GM19467 (cell line): ENCODE data around the gene TMEM52.
"Not testable (repeated sequence)": the region's sequence is repeated elsewhere in the genome, so short reads cannot be mapped to it uniquely, and the experiment has no call there.

ENCODE experiments used
- ATAC-seq: cut with Tn5 transposase; IDR thresholded peaks from one replicate; pipeline ENCODE4 v1.9.1; 2021; ENCODE audit warnings: mild to moderate bottlenecking, moderate library complexity; ENCODE audit not compliant: unreplicated experiment

TMEM52 gene

DNA sequence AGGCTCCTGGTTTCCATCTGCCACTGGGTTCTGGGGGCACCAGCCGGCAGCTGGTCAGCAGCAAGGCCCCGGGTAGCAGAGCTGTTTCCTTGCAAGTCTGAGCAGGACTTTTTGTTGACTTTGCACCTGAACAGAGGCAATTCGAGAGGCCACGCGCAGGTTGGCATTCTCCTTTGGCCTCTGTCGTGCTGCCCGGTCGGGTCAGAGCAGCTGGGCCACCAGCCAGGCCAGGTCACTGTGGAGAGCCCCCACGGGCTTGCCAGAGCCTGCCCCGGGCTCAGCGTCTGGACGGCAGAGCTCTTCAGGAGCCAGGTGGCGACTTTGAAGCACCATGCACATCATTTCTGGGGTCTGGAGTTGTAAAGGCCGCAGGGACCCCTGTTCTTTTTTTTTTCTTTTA, 28.4 kb upstream of the TMEM52 start:
- ATAC-seq = no peak

DNA sequence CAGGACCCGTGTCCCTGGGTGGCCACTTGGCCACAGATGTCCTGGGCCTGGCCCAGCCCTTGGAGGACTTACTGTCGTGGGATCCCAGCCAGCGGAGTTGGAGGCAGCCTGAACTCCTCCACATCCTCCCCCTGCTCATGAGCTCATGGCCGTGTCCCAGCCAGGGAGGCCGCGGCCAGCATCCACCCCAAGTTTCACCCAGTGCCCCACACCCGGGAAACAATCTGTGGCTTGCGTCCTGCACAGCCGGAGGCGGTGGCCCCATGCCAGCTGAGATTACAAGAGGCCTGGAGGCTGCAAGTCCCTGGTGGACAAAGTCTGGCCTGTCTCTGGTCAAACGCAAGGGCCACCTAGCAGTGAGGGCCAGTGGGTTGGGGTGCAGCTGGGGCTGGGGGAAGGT, 27.5 kb upstream of the TMEM52 start:
- ATAC-seq = no peak

DNA sequence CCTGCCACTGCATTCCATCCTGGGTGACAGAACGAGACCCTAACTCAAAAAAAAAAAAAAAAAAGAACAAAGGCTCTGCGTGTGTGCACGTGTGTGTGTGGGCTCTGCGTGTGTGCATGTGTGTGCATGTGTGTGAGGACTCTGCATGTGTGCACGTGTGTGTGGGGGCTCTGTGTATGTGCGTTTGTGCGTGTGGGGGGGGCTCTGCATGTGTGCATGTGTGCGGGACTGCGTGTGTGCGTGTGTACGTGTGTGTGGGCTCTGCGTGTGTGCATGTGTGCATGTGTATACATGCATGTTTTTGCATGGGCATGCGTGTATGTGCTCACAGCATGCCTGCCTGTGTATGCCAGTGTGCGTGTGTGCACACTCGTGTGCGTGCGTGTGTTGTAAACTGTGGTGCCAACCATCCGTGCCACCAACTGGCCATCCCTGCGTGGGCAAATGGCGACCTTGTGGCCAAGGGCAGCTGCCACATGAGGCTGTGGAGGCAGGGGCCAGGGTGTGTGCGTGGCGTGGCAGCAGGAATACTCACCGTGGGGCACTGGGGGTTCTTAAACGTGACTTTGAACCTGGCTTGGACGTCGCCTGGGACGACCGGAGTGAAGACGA, 26.8 kb upstream of the TMEM52 start:
- ATAC-seq = no peak

DNA sequence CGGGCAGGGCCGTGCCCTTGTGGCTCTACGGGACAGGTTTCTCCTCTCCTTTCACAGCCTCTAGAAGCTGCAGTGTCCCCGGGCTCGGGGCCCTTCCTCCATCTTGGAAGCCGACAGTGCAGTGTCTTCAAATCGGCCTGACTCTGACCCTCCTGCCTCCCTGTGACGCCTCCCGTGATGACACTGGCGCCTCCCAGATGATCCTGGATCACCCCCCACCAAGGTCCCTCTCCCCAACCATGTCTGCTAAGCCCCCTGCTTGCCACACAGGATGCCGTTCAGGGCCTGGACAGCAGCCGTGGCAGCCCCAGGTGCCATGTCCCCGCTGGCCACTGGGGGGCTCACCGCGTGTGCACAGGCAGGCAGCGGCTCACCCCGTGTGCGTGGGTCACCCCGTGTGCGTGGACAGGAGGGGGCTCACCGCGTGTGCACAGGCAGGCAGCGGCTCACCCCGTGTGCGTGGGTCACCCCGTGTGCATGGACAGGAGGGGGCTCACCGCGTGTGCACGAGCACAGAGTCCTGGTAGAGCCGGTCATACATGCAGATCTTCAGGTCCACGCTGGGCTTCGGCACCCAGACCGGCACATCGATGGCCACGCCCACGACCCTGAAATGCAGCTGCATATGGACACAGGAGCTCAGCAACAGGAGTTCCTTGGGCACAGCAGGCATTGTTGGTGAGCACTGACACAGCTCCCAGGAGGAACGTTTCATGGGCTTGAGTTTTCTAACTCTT, 24.9 kb upstream of the TMEM52 start:
- no peak for ATAC-seq

DNA sequence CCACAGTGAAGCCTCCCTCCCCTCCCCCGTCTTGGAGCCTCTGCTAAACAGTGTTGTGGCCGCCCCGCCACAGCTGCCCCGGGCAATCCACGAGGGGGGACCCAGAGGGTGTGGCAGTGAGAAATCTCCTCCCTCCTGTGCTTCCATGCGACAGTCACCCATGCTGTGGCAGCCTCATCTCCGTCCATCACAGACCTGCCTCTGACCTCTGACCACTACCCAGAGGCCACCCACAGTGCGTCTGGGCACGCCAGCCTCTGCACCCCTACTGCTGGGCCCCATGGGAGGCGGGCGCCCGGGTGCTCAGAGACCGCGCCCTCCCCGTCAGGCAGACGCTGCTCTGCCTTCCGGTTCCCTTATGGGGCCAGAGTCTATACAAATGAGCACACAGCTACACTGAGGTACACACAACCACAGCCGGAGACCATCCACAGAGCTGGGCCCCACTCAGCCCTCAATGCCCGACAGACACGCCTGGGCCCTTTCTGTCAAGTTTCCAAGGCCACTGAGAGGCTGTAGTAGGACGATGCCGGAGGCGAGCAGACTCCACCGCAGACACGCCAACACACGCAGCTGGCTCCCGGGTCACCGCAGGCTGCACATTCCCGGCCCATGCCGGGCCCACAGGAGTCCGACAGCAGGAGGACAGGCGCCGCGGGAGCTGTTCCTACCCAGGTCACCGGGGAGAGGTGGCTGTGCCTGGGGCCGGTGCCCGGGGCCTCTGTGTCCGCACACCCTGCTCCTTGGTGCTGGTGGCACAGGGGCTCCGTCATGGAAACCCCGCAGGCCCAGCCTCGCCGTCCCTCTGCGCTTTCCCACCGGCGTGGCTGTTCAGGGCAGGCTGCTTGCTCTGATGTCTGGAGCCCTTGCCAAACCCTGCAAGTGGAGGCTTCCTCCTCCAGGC, 23.9 kb upstream of the TMEM52 start:
- no peak for ATAC-seq

DNA sequence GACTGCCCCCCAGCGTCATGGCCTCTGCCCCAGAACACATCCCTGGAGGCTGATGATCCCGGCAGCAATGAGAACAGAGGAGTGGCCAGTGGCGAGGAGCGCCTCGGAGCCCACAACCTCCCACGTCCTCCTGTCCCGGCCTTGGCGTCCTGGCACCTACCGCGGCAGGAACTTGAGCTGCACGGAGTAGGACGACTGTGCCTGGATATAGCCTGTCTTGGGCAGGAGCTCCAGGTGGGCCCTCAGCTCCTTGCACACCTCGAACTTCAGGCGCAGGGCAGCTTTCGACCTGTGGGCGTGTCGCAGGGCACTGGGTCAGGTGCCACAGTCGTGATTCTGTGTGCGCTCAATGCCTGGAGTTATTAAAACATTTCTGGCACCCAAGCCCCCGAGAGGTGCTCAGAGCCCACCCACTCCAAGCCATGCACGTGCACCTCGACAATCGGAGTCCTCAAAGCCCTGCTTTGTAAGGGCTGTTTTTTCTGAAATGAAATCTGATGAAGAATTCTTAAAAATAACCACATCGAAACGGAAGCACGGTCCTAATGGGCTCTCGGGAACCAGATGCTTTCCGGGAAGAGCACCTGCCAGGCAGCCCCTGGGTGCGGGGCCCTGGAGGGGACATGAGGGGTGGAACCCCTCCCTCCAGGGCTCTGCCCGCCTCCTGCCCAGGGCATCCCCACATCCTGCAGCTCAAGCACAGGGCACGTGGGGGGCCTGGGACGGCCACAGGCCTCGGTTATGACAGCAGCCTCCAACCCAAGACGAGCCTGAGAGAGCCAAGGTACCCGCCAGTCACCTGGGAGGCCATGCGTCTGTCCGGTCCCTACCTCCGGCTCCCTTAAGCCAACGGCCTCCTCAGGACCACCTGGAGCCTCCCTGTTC, 23.0 kb upstream of the TMEM52 start:
- ATAC-seq = no peak

DNA sequence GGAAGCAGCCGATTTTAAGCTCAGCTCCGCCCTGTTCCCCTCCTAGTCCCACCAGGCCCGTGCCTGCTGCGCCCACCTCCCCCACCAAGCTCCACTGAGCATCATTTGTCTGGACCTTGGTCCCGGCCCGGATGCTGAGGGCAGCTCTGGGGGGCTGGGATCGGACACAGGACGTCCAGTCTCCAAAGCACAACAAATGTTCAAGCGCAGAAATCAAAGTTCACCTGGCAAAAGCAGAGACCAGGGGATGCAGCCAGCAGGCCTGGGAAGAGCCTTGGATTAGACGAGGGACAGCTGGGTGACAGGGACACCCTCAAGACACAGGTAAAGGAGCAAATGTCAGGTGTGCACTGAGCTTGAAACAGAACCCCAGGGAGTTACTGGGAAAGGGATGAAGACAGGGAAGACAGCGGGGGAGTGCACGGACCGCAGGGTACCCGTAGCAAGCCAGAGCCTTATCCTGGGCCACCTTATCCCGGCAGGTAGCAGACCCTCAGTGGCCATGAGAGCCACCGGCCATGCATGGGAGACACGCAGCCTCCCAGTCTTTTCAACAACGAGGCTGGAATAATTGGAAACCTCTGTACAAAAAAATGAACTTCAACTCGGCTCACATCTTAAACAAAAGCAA, 22.2 kb upstream of the TMEM52 start:
- no peak for ATAC-seq

DNA sequence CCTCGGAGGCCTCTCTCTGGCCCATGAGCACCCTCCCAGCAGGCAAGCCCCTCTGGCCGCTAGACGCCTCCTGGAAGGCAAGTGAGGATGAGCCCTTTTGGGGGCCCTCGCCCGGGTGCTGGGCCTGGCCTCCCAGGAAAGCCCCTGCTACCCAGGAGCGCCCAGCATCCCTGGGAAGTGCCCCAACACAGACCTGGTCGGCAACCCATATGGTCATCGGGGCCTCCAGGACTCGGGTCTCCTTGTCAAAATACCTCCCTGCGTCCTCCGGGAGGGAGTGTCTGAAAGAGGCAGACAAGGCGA, 21.0 kb upstream of the TMEM52 start:
- no peak for ATAC-seq

DNA sequence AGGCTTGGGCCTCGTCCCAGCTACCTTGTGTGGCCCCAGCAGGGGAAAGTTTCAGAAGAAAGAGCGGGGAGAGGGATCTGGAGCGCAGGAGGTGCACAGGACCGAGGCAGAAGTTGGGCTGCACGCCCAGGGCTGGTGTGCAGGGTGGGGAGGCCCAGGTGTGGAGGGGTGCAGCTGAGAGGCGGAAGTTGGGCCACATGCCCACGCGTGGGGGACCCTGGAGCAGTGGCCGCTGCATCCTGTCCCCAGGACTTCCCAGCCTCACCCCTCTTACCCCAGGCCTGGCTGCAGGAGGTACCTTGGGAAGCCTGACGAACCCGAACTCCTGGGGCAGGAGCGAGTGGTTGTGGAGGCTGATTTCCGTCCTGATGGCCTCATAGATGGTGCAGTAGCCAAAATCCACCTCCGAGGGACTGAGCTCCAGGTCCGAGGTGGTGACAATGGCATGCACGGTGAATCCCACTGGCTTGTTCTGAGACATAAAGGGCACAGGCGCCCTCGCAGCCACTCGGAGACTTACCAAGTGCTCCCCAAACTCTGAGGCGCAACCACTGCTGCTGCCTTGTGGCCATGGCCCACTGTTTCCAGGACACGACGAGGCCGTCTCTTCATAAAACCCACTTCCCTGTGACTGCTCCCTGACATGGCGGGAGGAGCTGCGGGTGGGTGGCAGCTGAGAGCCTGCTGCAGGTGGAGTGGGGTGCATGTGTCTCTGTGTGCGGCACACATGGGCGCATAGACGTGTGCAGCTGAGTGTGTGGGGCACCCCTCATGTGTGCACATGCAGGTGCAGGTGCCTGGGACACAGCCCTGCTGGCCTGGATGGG, 20.4 kb upstream of the TMEM52 start:
- no peak for ATAC-seq

DNA sequence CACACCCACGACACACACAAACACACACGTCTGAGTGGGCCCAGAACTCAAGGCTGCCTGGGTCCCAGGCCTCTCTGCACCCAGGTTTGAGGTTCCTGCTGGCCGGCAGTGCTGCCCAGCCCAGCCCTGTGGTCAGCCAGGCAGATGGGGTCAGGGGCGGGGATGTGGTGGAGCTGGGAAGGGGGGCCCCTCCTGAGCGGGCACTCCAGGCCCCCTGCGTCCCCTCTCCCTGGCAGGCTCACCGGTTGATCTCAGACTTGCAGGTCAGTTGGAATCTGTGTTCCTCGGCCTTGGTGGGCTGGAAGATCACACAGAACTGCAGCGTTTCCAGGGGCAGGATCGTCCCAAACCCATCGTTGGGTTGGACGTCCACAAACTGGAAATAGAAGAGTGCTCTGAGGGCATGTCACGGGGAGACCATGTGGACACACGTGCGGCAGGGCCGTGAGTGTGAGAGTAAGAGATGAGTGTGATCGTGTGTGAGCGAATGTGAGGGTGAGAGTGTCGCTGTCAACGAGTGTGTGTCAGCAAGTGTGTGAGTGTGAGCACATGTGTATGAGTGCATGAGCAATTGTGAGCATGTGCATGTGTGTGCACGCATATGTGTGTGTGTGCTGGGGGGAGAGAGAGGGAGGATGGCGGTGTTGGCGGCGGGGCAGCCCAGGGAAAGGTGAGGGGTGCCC, 19.7 kb upstream of the TMEM52 start:
- no peak for ATAC-seq

DNA sequence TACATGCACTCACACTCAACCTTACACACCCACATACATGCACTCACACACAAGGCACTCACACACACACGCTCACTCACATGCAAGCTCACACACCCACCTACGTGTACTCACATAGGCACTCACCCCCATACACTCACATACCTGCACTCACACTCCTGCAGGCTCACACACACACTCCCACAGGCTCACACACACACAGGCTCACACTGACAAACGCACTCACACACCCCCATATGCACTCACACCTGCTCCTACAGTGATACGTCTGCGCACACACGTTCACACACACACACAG, 19.1 kb upstream of the TMEM52 start:
- ATAC-seq = no peak

DNA sequence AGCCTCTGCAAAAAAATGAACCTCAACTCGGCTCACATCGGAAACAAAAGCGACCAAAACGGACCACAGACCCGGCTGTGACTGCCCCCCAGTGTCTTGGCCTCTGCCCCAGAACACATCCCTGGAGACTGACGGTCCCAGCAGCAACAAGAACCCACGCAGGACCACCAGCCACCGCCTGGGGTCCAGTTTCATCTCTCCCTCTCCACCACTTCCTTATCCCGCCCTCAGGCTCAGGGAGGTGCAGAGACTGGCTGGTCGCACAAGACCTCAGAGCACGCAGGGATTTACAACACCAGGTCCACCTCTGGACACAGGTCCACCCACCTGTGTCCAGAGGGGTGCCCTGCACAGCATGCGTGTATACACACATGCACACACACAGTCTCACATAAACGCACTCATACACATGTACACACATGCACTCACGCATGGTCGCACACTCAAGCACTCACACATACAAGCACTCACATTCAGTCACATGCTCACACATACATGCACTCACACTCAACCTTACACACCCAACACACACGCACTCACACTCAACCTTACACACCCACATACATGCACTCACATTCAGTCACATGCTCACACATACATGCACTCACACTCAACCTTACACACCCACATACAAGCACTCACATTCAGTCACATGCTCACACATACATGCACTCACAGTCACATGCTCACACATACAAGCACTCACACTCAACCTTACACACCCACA, 18.6 kb upstream of the TMEM52 start:
- ATAC-seq = no peak

DNA sequence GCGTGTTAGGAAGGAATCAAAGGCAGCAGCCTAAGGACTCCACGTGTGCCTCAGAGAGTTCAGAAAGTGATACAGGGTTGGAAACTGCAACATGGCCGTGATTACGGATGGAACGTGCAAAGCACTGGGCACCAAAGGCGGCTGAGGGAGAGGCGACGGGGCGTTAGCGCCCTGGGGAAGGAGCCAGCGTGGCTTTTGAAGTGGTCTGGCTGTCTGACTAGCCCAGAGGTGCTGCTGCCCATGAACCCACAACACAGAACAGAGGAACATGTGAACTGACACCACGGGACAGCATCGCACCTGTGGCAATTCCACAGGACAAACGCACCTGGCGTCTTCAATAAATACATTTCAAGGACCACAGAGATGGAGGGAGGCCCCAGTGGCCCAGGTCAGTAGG, 18.0 kb upstream of the TMEM52 start:
- no peak for ATAC-seq

DNA sequence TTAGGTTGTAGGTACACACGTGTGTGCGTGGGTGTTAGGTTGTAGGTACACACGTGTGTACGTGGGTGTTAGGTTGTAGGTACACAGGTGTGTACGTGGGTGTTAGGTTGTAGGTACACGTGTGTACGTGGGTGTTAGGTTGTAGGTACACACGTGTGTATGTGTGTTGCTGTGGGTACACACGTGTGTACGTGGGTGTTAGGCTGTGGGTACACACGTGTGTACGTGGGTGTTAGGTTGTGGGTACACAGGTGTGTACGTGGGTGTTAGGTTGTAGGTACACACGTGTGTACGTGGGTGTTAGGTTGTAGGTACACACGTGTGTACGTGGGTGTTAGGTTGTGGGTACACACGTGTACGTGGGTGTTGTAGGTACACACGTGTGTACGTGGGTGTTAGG, 15.8 kb upstream of the TMEM52 start:
- not testable (repeated sequence) for ATAC-seq

DNA sequence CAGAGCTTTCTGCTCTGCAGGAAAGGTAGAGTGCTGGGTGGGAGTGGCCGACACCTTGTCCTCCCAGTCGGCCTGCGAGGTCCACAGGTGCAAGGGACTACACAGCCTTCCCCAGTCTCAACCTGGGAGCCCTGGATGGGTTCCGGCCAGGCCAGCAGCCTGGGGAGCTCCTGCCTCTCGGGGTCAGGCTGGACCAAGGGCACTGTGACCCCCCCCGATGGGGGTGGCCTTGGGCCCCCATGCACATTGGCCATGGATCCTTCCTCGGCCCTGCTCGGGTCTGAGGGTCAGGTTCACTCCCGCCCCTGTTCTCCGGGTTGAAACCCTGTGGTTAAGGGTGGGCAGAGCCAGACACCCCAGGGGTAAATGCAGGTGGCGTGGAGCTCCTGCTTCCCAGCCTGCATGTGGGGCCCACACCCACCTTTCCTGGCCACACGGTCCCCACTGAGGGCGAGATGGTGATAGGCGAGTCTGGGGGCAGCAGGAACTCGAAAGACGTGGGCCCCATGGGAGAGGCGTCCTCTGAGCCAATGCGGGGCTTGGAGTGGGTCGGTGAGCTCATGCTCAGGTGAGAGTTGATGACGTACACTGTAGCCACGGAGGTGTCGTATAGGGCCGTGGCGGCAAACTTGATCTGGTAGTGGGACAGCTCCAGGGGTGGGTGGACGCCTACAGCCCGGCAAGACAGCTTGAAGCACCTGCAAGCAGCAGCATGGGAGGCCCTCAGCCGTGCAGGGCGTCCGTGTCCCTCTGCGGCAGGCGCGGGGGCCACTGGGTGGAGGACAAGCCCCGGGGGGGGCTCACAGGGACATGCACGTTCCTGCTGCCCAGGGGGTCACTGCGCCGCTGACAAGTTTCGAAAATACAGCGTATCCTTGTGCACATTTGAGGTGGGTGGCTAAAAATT, 10.8 kb upstream of the TMEM52 start:
- ATAC-seq = no peak

DNA sequence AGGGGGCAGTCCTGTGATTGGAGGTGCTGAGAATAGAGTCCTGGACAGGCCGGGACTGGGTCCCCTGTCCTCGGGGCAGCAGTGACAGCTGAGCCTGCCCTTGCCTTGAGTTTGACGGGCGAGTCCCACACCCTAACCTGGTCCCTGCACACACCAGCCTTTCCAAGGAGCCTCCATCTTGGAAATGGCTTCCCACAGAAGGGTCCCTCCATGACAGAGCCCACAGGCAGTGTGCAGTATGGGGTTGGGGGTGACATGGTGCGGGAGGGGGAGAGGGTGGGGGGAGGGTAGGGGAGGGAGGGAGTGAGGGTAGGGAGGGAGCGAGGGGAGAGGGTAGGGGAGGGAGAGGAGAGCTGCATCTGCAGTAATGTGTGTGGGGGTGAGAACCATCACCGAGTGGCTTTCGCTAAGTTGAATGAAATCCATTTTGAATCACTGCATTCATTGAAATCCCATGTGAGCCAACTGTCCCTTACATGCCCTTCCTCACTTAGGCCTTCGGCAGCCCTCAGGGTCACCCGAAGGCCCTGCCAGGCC, 10.1 kb upstream of the TMEM52 start:
- no peak for ATAC-seq
